IMR-90 (cell line): ENCODE results near the gene TMC1. TPM values are rescaled to one million over a fixed set of nuclear protein-coding genes. Genes with fewer than 3 reads are reported as not detected.

ENCODE experiments used
- ATAC-seq: fragments of 200-7000 bp; cut with Tn5 transposase; 2 replicates; pipeline ENCODE4 v1.9.1; 2020; ENCODE audit warnings: low read depth, mild to moderate bottlenecking, moderate library complexity
- BruUV-seq: library from RNA; stranded (reverse); fragments of 400-500 nt; replicated peaks from 2 replicates; lab custom pipeline; 2021; lab: Mats Ljungman, UMichigan
- CTCF ChIA-PET: fragments of 300-600 bp; formaldehyde crosslinking; extraction: SDS; loops from one replicate; lab custom pipeline; 2021; ENCODE audit warnings: antibody characterized with exemption; lab: Yijun Ruan, JAX
- POLR2A ChIA-PET: fragments of 300-600 bp; sonication (Branson Sonifier 250); formaldehyde crosslinking; loops from one replicate; lab custom pipeline; 2022; ENCODE audit warnings: antibody characterized with exemption; ENCODE audit not compliant: unreplicated experiment; lab: Charles Lee
- DNase-seq: peaks from one replicate; pipeline ENCODE4 v3.0.0; 2013
- H2AFZ ChIP-seq: replicated peaks from 2 replicates; pipeline ENCODE3; 2013; ENCODE audit warnings: low read length, mild to moderate bottlenecking; ENCODE audit not compliant: poor library complexity
- H2AK5ac ChIP-seq: 2 replicates; pipeline ENCODE4 v1.6.1; 2013; ENCODE audit warnings: low read depth, low read length, inconsistent platforms
- H2AK9ac ChIP-seq: replicated peaks from 2 replicates; pipeline ENCODE3; 2013; ENCODE audit warnings: mild to moderate bottlenecking, low read depth, low read length, moderate library complexity; ENCODE audit not compliant: poor library complexity
- H2BK120ac ChIP-seq: 2 replicates; pipeline ENCODE4 v1.6.1; 2013; ENCODE audit warnings: low read depth, low read length, inconsistent platforms
- H2BK15ac ChIP-seq: 3 replicates; pipeline ENCODE4 v1.6.1; 2013; ENCODE audit warnings: low read depth, low read length, inconsistent platforms
- H2BK20ac ChIP-seq: 2 replicates; pipeline ENCODE4 v1.6.1; 2013; ENCODE audit warnings: low read depth, mild to moderate bottlenecking, inconsistent platforms, low read length, moderate library complexity
- H2BK5ac ChIP-seq: 2 replicates; pipeline ENCODE4 v1.6.1; 2013; ENCODE audit warnings: mild to moderate bottlenecking, low read depth, low read length, inconsistent platforms; ENCODE audit not compliant: poor library complexity, severe bottlenecking
- H3K14ac ChIP-seq: replicated peaks from 2 replicates; pipeline ENCODE4 v1.6.1; 2013; ENCODE audit warnings: low read depth, low read length, inconsistent platforms
- H3K18ac ChIP-seq: 2 replicates; pipeline ENCODE4 v1.6.1; 2013; ENCODE audit warnings: low read depth, low read length, control low read depth
- H3K23ac ChIP-seq: 2 replicates; pipeline ENCODE4 v1.6.1; 2013; ENCODE audit warnings: low read depth, low read length, inconsistent platforms
- H3K27ac ChIP-seq: 2 replicates; pipeline ENCODE4 v1.5.1; 2013; ENCODE audit warnings: mild to moderate bottlenecking, control low read depth, low read length; ENCODE audit not compliant: insufficient read depth
- H3K27me3 ChIP-seq: 2 replicates; pipeline ENCODE4 v1.6.1; 2013; ENCODE audit warnings: low read length; ENCODE audit not compliant: control insufficient read depth, insufficient read depth
- H3K36me3 ChIP-seq: 2 replicates; pipeline ENCODE4 v1.6.1; 2013; ENCODE audit warnings: low read length, mixed read lengths; ENCODE audit not compliant: control insufficient read depth, insufficient read depth
- H3K4ac ChIP-seq: 2 replicates; pipeline ENCODE4 v1.6.1; 2013; ENCODE audit warnings: low read depth, low read length, inconsistent platforms
- H3K4me1 ChIP-seq: 2 replicates; pipeline ENCODE4 v1.6.1; 2013; ENCODE audit warnings: low read length, mixed read lengths; ENCODE audit not compliant: control insufficient read depth, insufficient read depth
- H3K4me2 ChIP-seq: 2 replicates; pipeline ENCODE4 v1.6.1; 2013; ENCODE audit warnings: low read depth, mild to moderate bottlenecking, control low read depth, low read length, moderate library complexity
- H3K4me3 ChIP-seq: 2 replicates; pipeline ENCODE4 v1.5.1; 2013; ENCODE audit warnings: low read depth, mild to moderate bottlenecking, control low read depth, low read length, moderate library complexity; ENCODE audit not compliant: insufficient read depth
- H3K56ac ChIP-seq: 2 replicates; pipeline ENCODE4 v1.6.1; 2013; ENCODE audit warnings: low read length, inconsistent platforms; ENCODE audit not compliant: insufficient read depth; ENCODE audit errors: extremely low read depth
- H3K79me1 ChIP-seq, 2 experiments: 2 replicates each; pipeline ENCODE4 v1.6.1; 2013; ENCODE audit warnings: low read length in 2 of 2, inconsistent platforms in 1 of 2, low read depth in 1 of 2
- H3K9ac ChIP-seq: 2 replicates; pipeline ENCODE4 v1.6.1; 2013; ENCODE audit warnings: low read depth, low read length, control low read depth
- H3K9me1 ChIP-seq: 2 replicates; pipeline ENCODE4 v1.6.1; 2013; ENCODE audit warnings: low read length, inconsistent platforms; ENCODE audit not compliant: insufficient read depth
- H3K9me3 ChIP-seq: 2 replicates; pipeline ENCODE4 v1.6.1; 2013; ENCODE audit warnings: low read length; ENCODE audit not compliant: control insufficient read depth, insufficient read depth
- H4K20me1 ChIP-seq: 2 replicates; pipeline ENCODE4 v1.6.1; 2013; ENCODE audit warnings: low read length, inconsistent platforms; ENCODE audit not compliant: insufficient read depth
- H4K5ac ChIP-seq: 2 replicates; pipeline ENCODE4 v1.6.1; 2013; ENCODE audit warnings: mild to moderate bottlenecking, low read depth, low read length, control low read depth
- H4K8ac ChIP-seq, 2 experiments: 2 replicates each; pipeline ENCODE4 v1.6.1; 2013; ENCODE audit warnings: low read depth in 2 of 2, low read length in 2 of 2, control low read depth in 1 of 2, inconsistent platforms in 1 of 2
- H4K91ac ChIP-seq: 2 replicates; pipeline ENCODE4 v1.6.1; 2013; ENCODE audit warnings: low read depth, low read length, inconsistent platforms; ENCODE audit not compliant: insufficient read depth
- BHLHE40 ChIP-seq: fragments of 150-350 bp; IDR thresholded peaks from 2 replicates; pipeline ENCODE4 v1.6.1; 2016; ENCODE audit warnings: mild to moderate bottlenecking, low read depth, low read length
- CEBPB ChIP-seq: IDR thresholded peaks from 2 replicates; pipeline ENCODE4 v1.6.1; 2012; ENCODE audit warnings: low read depth, low read length, improper control_type of control experiment
- FOS ChIP-seq: fragments of 150-350 bp; IDR thresholded peaks from 2 replicates; pipeline ENCODE4 v1.6.1; 2016; ENCODE audit warnings: low read depth, low read length
- MAFK ChIP-seq: IDR thresholded peaks from 2 replicates; pipeline ENCODE4 v1.6.1; 2012; ENCODE audit warnings: low read depth, low read length, improper control_type of control experiment
- MAZ ChIP-seq: IDR thresholded peaks from 2 replicates; pipeline ENCODE4 v1.6.1; 2012; ENCODE audit warnings: low read depth, mild to moderate bottlenecking, low read length, improper control_type of control experiment, moderate library complexity, borderline replicate concordance
- MXI1 ChIP-seq: IDR thresholded peaks from 2 replicates; pipeline ENCODE4 v1.6.1; 2012; ENCODE audit warnings: low read depth, mild to moderate bottlenecking, low read length, moderate library complexity, borderline replicate concordance
- NFE2L2 ChIP-seq: fragments of 150-350 bp; IDR thresholded peaks from 2 replicates; pipeline ENCODE4 v1.6.1; 2016; ENCODE audit warnings: low read depth, mild to moderate bottlenecking, low read length
- POLR2A ChIP-seq: IDR thresholded peaks from 2 replicates; pipeline ENCODE4 v1.6.1; 2012; ENCODE audit warnings: mild to moderate bottlenecking, low read depth, low read length
- RAD21 ChIP-seq: IDR thresholded peaks from 2 replicates; pipeline ENCODE4 v1.6.1; 2012; ENCODE audit warnings: low read length, improper control_type of control experiment
- RCOR1 ChIP-seq: IDR thresholded peaks from 2 replicates; pipeline ENCODE4 v1.6.1; 2012; ENCODE audit warnings: mild to moderate bottlenecking, low read length, improper control_type of control experiment; ENCODE audit not compliant: insufficient replicate concordance
- RFX5 ChIP-seq: IDR thresholded peaks from 2 replicates; pipeline ENCODE4 v1.8.0; 2012; ENCODE audit warnings: low read depth, mild to moderate bottlenecking, low read length, moderate library complexity
- WGBS, 2 experiments: methylation state at CpG; one replicate each; pipeline versions ENCODE4 v1.1.5 to v1.1.7; 2013; ENCODE audit warnings: missing lambda C conversion rate in 2 of 2; ENCODE audit not compliant: insufficient read length in 1 of 2; ENCODE audit errors: extremely low coverage in 2 of 2; 5-methylcytosine and 5-hydroxymethylcytosine counted together
- dilution Hi-C: fragments of 300-500 bp; cut with HindIII; formaldehyde crosslinking; loops from one replicate; pipeline ENCODE4 v1.14.3; 2018; ENCODE audit warnings: low sequenced_read_pairs; ENCODE audit not compliant: unreplicated experiment
- in situ Hi-C: fragments of 300-500 bp; cut with MboI; formaldehyde crosslinking; loops from 3 replicates; pipeline ENCODE4 v1.14.3; 2019; ENCODE audit warnings: low sequenced_read_pairs, inconsistent platforms, mixed read lengths
- intact Hi-C: fragments of 100-400 bp; cut with micrococcal nuclease; formaldehyde crosslinking; loops from 2 replicates; pipeline ENCODE4 v1.10.0; 2022
- polyA plus RNA-seq, 3 experiments: library from polyadenylated mRNA; depleted of rRNA; stranded (reverse); fragments of >200 nt; gene quantifications; 2 replicates each; pipeline ENCODE4 v1.2.3, GENCODE V29; 2012; ENCODE audit warnings: low replicate concordance in 1 of 3
- total RNA-seq: library from RNA; depleted of rRNA; stranded (reverse); fragments of >200 nt; gene quantifications from 2 replicates; pipeline ENCODE4 v1.2.3, GENCODE V29; 2012
- TF ChIP-seq, protein P1 (sequence below): fragments of 150-350 bp; IDR thresholded peaks from 2 replicates; pipeline ENCODE4 v1.6.1; 2017; ENCODE audit warnings: mild to moderate bottlenecking, antibody characterized with exemption, low read length, low read depth
- TF ChIP-seq, protein P2 (sequence below): fragments of 150-350 bp; IDR thresholded peaks from 2 replicates; pipeline ENCODE4 v1.6.1; 2016; ENCODE audit warnings: low read depth, mild to moderate bottlenecking, low read length, moderate library complexity, borderline replicate concordance
- TF ChIP-seq, protein P3 (sequence below): conservative IDR thresholded peaks from 2 replicates; pipeline ENCODE4 v1.5.1; 2012; ENCODE audit warnings: mild to moderate bottlenecking, low read depth, low read length, improper control_type of control experiment

The TMC1 gene
- total and polyA plus RNA-seq, 2 of the 4 experiments (the other 2 are of a cell fraction) = not detected

DNA sequence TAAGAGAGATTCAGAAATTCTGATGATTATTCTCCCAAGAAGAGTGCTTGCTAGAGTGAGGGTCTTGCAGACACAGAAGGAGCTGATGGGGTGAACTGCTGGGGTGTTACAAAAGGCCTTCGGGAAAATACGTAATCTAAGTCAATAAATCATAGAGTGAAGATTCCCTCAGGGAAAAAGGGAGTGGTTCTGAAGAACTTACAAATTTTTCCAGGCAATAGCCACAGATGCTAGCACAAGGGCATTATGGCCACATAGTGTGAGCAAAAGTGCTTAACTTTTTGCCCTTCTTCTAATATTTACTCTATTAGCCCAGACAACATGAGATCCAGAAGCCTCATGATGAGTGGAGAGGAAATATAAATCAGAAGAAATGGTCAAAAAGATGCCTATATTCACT is 137.3 kb downstream of the TMC1 start:
- Histone ChIP-seq H3K56ac (no peak overlapping the region), H3K4me3 (no peak overlapping the region), H2BK120ac (no peak overlapping the region), H3K36me3 (no peaks in the 10 kb centered on the region), H3K27ac (no peak overlapping the region), H2AK5ac (no peak overlapping the region), H2BK5ac (no peak overlapping the region), H2AFZ (no peak overlapping the region), H4K91ac (no peak overlapping the region), H3K4ac (no peak overlapping the region), H3K14ac (no peak overlapping the region), H3K27me3 (peaks cover 5% of the 10 kb centered on the region; the same call in 1 of the 2 replicates), H3K9me1 (no peaks in the 10 kb centered on the region), H3K4me1 (peaks cover 2% of the 10 kb centered on the region; the same call in 1 of the 2 replicates), H4K20me1 (no peaks in the 10 kb centered on the region), H3K9ac (no peak overlapping the region), H3K79me1 (no peaks in the 10 kb centered on the region), H3K9me3 (no peaks in the 10 kb centered on the region), H2AK9ac (no peak overlapping the region), H2BK20ac (no peak overlapping the region), H3K23ac (no peak overlapping the region), H4K8ac (no peak overlapping the region), H2BK15ac (no peak overlapping the region), H3K18ac (no peak overlapping the region), H3K4me2 (no peak overlapping the region), H4K5ac (no peak overlapping the region)
- DNase-seq = no peak
- in situ Hi-C loops = no loop called here
- dilution Hi-C loops = no loop called here
- ChIA-PET POLR2A (no interaction called here), CTCF (no interaction called here)
- intact Hi-C loops = no loop called here
- ATAC-seq = no peak
- no peak for TF ChIP-seq MAFK
- no peak for TF ChIP-seq POLR2A
- TF ChIP-seq MXI1 = no peak
- no peak for TF ChIP-seq RAD21
- TF ChIP-seq CEBPB = no peak
- TF ChIP-seq, protein P1, sequence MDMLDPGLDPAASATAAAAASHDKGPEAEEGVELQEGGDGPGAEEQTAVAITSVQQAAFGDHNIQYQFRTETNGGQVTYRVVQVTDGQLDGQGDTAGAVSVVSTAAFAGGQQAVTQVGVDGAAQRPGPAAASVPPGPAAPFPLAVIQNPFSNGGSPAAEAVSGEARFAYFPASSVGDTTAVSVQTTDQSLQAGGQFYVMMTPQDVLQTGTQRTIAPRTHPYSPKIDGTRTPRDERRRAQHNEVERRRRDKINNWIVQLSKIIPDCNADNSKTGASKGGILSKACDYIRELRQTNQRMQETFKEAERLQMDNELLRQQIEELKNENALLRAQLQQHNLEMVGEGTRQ = no peak
- TF ChIP-seq RCOR1 = no peak
- TF ChIP-seq NFE2L2 = no peak
- TF ChIP-seq RFX5 = no peak
- TF ChIP-seq MAZ = no peak
- TF ChIP-seq, protein P2, sequence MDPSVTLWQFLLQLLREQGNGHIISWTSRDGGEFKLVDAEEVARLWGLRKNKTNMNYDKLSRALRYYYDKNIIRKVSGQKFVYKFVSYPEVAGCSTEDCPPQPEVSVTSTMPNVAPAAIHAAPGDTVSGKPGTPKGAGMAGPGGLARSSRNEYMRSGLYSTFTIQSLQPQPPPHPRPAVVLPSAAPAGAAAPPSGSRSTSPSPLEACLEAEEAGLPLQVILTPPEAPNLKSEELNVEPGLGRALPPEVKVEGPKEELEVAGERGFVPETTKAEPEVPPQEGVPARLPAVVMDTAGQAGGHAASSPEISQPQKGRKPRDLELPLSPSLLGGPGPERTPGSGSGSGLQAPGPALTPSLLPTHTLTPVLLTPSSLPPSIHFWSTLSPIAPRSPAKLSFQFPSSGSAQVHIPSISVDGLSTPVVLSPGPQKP = no peak
- TF ChIP-seq FOS = no peak
- TF ChIP-seq, protein P3, sequence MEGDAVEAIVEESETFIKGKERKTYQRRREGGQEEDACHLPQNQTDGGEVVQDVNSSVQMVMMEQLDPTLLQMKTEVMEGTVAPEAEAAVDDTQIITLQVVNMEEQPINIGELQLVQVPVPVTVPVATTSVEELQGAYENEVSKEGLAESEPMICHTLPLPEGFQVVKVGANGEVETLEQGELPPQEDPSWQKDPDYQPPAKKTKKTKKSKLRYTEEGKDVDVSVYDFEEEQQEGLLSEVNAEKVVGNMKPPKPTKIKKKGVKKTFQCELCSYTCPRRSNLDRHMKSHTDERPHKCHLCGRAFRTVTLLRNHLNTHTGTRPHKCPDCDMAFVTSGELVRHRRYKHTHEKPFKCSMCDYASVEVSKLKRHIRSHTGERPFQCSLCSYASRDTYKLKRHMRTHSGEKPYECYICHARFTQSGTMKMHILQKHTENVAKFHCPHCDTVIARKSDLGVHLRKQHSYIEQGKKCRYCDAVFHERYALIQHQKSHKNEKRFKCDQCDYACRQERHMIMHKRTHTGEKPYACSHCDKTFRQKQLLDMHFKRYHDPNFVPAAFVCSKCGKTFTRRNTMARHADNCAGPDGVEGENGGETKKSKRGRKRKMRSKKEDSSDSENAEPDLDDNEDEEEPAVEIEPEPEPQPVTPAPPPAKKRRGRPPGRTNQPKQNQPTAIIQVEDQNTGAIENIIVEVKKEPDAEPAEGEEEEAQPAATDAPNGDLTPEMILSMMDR = no peak
- TF ChIP-seq BHLHE40 = no peak
- BruUV-seq = no TSS peak
- WGBS, 2 experiments = no CpG with 5 or more reads among the region's 2 CpGs
